ENCODE results near the gene STXBP6.
"Not testable (repeated sequence)": the region's sequence is repeated elsewhere in the genome, so short reads cannot be mapped to it uniquely, and the experiment has no call there.

STXBP6 gene

GRCh38 chr14:24838945-24839616, 210.9 kb downstream of the STXBP6 start:
- Histone ChIP-seq H3K27me3 (ENCODE audit: control insufficient read depth, insufficient read depth, low read length) (no peaks in the 10 kb centered on the region), H3K4me1 (ENCODE audit: control insufficient read depth, insufficient read depth, low read length) (peaks cover 3% of the 10 kb centered on the region), H3K4me3 (ENCODE audit: low read depth, low read length) (no peak overlapping the region), H3K9me3 (ENCODE audit: control insufficient read depth, insufficient read depth, low read length) (no peaks in the 10 kb centered on the region), H3K9ac (ENCODE audit: low read depth, low read length) (no peak overlapping the region), H3K36me3 (ENCODE audit: control insufficient read depth, insufficient read depth, low read length) (no peaks in the 10 kb centered on the region)

GRCh38 chr14:24837280-24838046, 212.5 kb downstream of the STXBP6 start:
- Histone ChIP-seq H3K27me3 (ENCODE audit: control insufficient read depth, insufficient read depth, low read length) (no peaks in the 10 kb centered on the region), H3K4me1 (ENCODE audit: control insufficient read depth, insufficient read depth, low read length) (peaks cover 3% of the 10 kb centered on the region)

GRCh38 chr14:24836324-24836723, 213.6 kb downstream of the STXBP6 start:
- H3K9me3 ChIP-seq (ENCODE audit: control insufficient read depth, insufficient read depth, low read length); H3K36me3 ChIP-seq (ENCODE audit: control insufficient read depth, insufficient read depth, low read length); H3K4me1 ChIP-seq (ENCODE audit: control insufficient read depth, insufficient read depth, low read length); H3K9ac ChIP-seq (ENCODE audit: low read depth, low read length); H3K4me3 ChIP-seq (ENCODE audit: low read depth, low read length); H3K27me3 ChIP-seq (ENCODE audit: control insufficient read depth, insufficient read depth, low read length): not testable (repeated sequence)

More at GRCh38 chr14:24837280-24838046, 212.5 kb downstream of the STXBP6 start:
- Histone ChIP-seq H3K9me3 (ENCODE audit: control insufficient read depth, insufficient read depth, low read length) (no peaks in the 10 kb centered on the region), H3K36me3 (ENCODE audit: control insufficient read depth, insufficient read depth, low read length) (no peaks in the 10 kb centered on the region), H3K9ac (ENCODE audit: low read depth, low read length) (no peak overlapping the region), H3K4me3 (ENCODE audit: low read depth, low read length) (no peak overlapping the region)

GRCh38 chr14:24834956-24835355, 215.0 kb downstream of the STXBP6 start:
- no peaks in the 10 kb centered on the region for H3K36me3 ChIP-seq (ENCODE audit: control insufficient read depth, insufficient read depth, low read length)
- no peaks in the 10 kb centered on the region for H3K4me1 ChIP-seq (ENCODE audit: control insufficient read depth, insufficient read depth, low read length)

GRCh38 chr14:24833385-24833784, 216.6 kb downstream of the STXBP6 start:
- Histone ChIP-seq H3K9ac (ENCODE audit: low read depth, low read length) (no peak overlapping the region), H3K27me3 (ENCODE audit: control insufficient read depth, insufficient read depth, low read length) (no peaks in the 10 kb centered on the region), H3K4me3 (ENCODE audit: low read depth, low read length) (no peak overlapping the region)

More at GRCh38 chr14:24834956-24835355, 215.0 kb downstream of the STXBP6 start:
- Histone ChIP-seq H3K4me3 (ENCODE audit: low read depth, low read length) (no peak overlapping the region), H3K27me3 (ENCODE audit: control insufficient read depth, insufficient read depth, low read length) (no peaks in the 10 kb centered on the region), H3K9ac (ENCODE audit: low read depth, low read length) (no peak overlapping the region), H3K9me3 (ENCODE audit: control insufficient read depth, insufficient read depth, low read length) (no peaks in the 10 kb centered on the region)

GRCh38 chr14:24831677-24832076, 218.3 kb downstream of the STXBP6 start:
- Histone ChIP-seq H3K4me3 (ENCODE audit: low read depth, low read length) (no peak overlapping the region), H3K9ac (ENCODE audit: low read depth, low read length) (no peak overlapping the region), H3K36me3 (ENCODE audit: control insufficient read depth, insufficient read depth, low read length) (no peaks in the 10 kb centered on the region), H3K9me3 (ENCODE audit: control insufficient read depth, insufficient read depth, low read length) (no peaks in the 10 kb centered on the region), H3K27me3 (ENCODE audit: control insufficient read depth, insufficient read depth, low read length) (no peaks in the 10 kb centered on the region), H3K4me1 (ENCODE audit: control insufficient read depth, insufficient read depth, low read length) (no peaks in the 10 kb centered on the region)

More at GRCh38 chr14:24833385-24833784, 216.6 kb downstream of the STXBP6 start:
- H3K36me3 ChIP-seq (ENCODE audit: control insufficient read depth, insufficient read depth, low read length), result no peaks in the 10 kb centered on the region
- no peaks in the 10 kb centered on the region for H3K4me1 ChIP-seq (ENCODE audit: control insufficient read depth, insufficient read depth, low read length)
- H3K9me3 ChIP-seq (ENCODE audit: control insufficient read depth, insufficient read depth, low read length), result no peaks in the 10 kb centered on the region

GRCh38 chr14:24829862-24830261, 220.1 kb downstream of the STXBP6 start:
- H3K27me3 ChIP-seq (ENCODE audit: control insufficient read depth, insufficient read depth, low read length), result no peaks in the 10 kb centered on the region
- no peaks in the 10 kb centered on the region for H3K4me1 ChIP-seq (ENCODE audit: control insufficient read depth, insufficient read depth, low read length)
- no peaks in the 10 kb centered on the region for H3K9me3 ChIP-seq (ENCODE audit: control insufficient read depth, insufficient read depth, low read length)
- no peaks in the 10 kb centered on the region for H3K36me3 ChIP-seq (ENCODE audit: control insufficient read depth, insufficient read depth, low read length)
- H3K4me3 ChIP-seq (ENCODE audit: low read depth, low read length), result no peak overlapping the region
- no peak overlapping the region for H3K9ac ChIP-seq (ENCODE audit: low read depth, low read length)

- Histone ChIP-seq H3K9ac (ENCODE audit: low read depth, low read length) (no peak overlapping the region), H3K4me1 (ENCODE audit: control insufficient read depth, insufficient read depth, low read length) (no peaks in the 10 kb centered on the region), H3K4me3 (ENCODE audit: low read depth, low read length) (no peak overlapping the region), H3K9me3 (ENCODE audit: control insufficient read depth, insufficient read depth, low read length) (no peaks in the 10 kb centered on the region), H3K27me3 (ENCODE audit: control insufficient read depth, insufficient read depth, low read length) (no peaks in the 10 kb centered on the region), H3K36me3 (ENCODE audit: control insufficient read depth, insufficient read depth, low read length) (no peaks in the 10 kb centered on the region)
Measured at GRCh38 chr14:24828486-24828885, 221.5 kb downstream of the STXBP6 start.

- Histone ChIP-seq H3K9me3 (ENCODE audit: control insufficient read depth, insufficient read depth, low read length) (no peaks in the 10 kb centered on the region), H3K9ac (ENCODE audit: low read depth, low read length) (no peak overlapping the region)
Measured at GRCh38 chr14:24826390-24826789, 223.6 kb downstream of the STXBP6 start.

GRCh38 chr14:24820616-24821015, 229.3 kb downstream of the STXBP6 start:
- Histone ChIP-seq H3K36me3 (ENCODE audit: control insufficient read depth, insufficient read depth, low read length) (no peaks in the 10 kb centered on the region), H3K4me1 (ENCODE audit: control insufficient read depth, insufficient read depth, low read length) (no peaks in the 10 kb centered on the region), H3K4me3 (ENCODE audit: low read depth, low read length) (no peak overlapping the region), H3K9ac (ENCODE audit: low read depth, low read length) (no peak overlapping the region), H3K27me3 (ENCODE audit: control insufficient read depth, insufficient read depth, low read length) (no peaks in the 10 kb centered on the region), H3K9me3 (ENCODE audit: control insufficient read depth, insufficient read depth, low read length) (no peaks in the 10 kb centered on the region)

More at GRCh38 chr14:24826390-24826789, 223.6 kb downstream of the STXBP6 start:
- no peak overlapping the region for H3K4me3 ChIP-seq (ENCODE audit: low read depth, low read length)
- no peaks in the 10 kb centered on the region for H3K27me3 ChIP-seq (ENCODE audit: control insufficient read depth, insufficient read depth, low read length)
- H3K4me1 ChIP-seq (ENCODE audit: control insufficient read depth, insufficient read depth, low read length), result no peaks in the 10 kb centered on the region
- H3K36me3 ChIP-seq (ENCODE audit: control insufficient read depth, insufficient read depth, low read length), result no peaks in the 10 kb centered on the region

GRCh38 chr14:24818823-24819341, 231.1 kb downstream of the STXBP6 start:
- Histone ChIP-seq H3K9me3 (ENCODE audit: control insufficient read depth, insufficient read depth, low read length) (no peaks in the 10 kb centered on the region), H3K27me3 (ENCODE audit: control insufficient read depth, insufficient read depth, low read length) (no peaks in the 10 kb centered on the region), H3K36me3 (ENCODE audit: control insufficient read depth, insufficient read depth, low read length) (no peaks in the 10 kb centered on the region), H3K4me1 (ENCODE audit: control insufficient read depth, insufficient read depth, low read length) (no peaks in the 10 kb centered on the region), H3K4me3 (ENCODE audit: low read depth, low read length) (no peak overlapping the region), H3K9ac (ENCODE audit: low read depth, low read length) (no peak overlapping the region)

All from iPS-15b (cell line).